Keratinocyte (primary cell): ENCODE measurements around the gene PALMD. TPM values are rescaled to one million over a fixed set of nuclear protein-coding genes. Genes with fewer than 3 reads are reported as not detected.

ENCODE experiments used
- DNase-seq: peaks from one replicate; pipeline ENCODE4 v3.0.0-alpha.2; 2011; ENCODE audit warnings: low read depth, missing footprints, low spot score
- FAIRE-seq: peaks from 2 replicates; lab custom pipeline; 2011; peaks lifted over from hg19 to GRCh38; lab: Jason Lieb, UNC
- H2AFZ ChIP-seq: 2 replicates; pipeline ENCODE4 v1.6.0; 2012; ENCODE audit warnings: low read length, control low read depth, inconsistent platforms; ENCODE audit not compliant: control insufficient read depth
- H3K27ac ChIP-seq: 2 replicates; pipeline ENCODE4 v1.5.1; 2011; ENCODE audit warnings: low read length; ENCODE audit not compliant: control insufficient read depth, insufficient read depth
- H3K27me3 ChIP-seq: 3 replicates; pipeline ENCODE4 v1.6.0; 2011; ENCODE audit warnings: low read length; ENCODE audit not compliant: control insufficient read depth, insufficient read depth; ENCODE audit errors: extremely low read depth
- H3K36me3 ChIP-seq, 2 experiments: 2 replicates in 1 of 2; 3 replicates in 1 of 2; pipeline ENCODE4 v1.5.1; 2011; ENCODE audit warnings: low read length in 2 of 2, mild to moderate bottlenecking in 1 of 2; ENCODE audit not compliant: control insufficient read depth in 2 of 2, insufficient read depth in 2 of 2; ENCODE audit errors: extremely low read depth in 1 of 2
- H3K4me1 ChIP-seq: 3 replicates; pipeline ENCODE4 v1.5.1; 2011; ENCODE audit warnings: low read length; ENCODE audit not compliant: control insufficient read depth, insufficient read depth; ENCODE audit errors: extremely low read depth
- H3K4me2 ChIP-seq: 3 replicates; pipeline ENCODE4 v1.6.0; 2011; ENCODE audit warnings: low read depth, low read length; ENCODE audit not compliant: control insufficient read depth, insufficient read depth; ENCODE audit errors: extremely low read depth
- H3K4me3 ChIP-seq, 3 experiments: fragments of 200-600 bp in 1 of 3; sonication (generic) in 1 of 3; 2 replicates in 2 of 3; 3 replicates in 1 of 3; pipeline ENCODE4 v1.5.1; 2011 to 2016; ENCODE audit warnings: low read length in 3 of 3, mild to moderate bottlenecking in 3 of 3, control low read depth in 2 of 3, inconsistent platforms in 1 of 3, low read depth in 1 of 3, mixed read lengths in 1 of 3, mixed run types in 1 of 3, moderate library complexity in 1 of 3; ENCODE audit not compliant: control insufficient read depth in 2 of 3, insufficient read depth in 2 of 3; ENCODE audit errors: extremely low read depth in 1 of 3
- H3K79me2 ChIP-seq: 2 replicates; pipeline ENCODE4 v1.6.0; 2012; ENCODE audit warnings: low read length; ENCODE audit not compliant: control insufficient read depth, insufficient read depth
- H3K9ac ChIP-seq: 3 replicates; pipeline ENCODE4 v1.6.0; 2011; ENCODE audit warnings: low read length; ENCODE audit not compliant: control insufficient read depth, insufficient read depth; ENCODE audit errors: extremely low read depth
- H3K9me1 ChIP-seq: 3 replicates; pipeline ENCODE4 v1.6.0; 2011; ENCODE audit warnings: low read length; ENCODE audit not compliant: control insufficient read depth, insufficient read depth; ENCODE audit errors: extremely low read depth
- H3K9me3 ChIP-seq: 2 replicates; pipeline ENCODE4 v1.5.1; 2012; ENCODE audit warnings: low read depth, low read length; ENCODE audit not compliant: control insufficient read depth
- H4K20me1 ChIP-seq: 3 replicates; pipeline ENCODE4 v1.6.0; 2011; ENCODE audit warnings: low read length; ENCODE audit not compliant: control insufficient read depth, insufficient read depth; ENCODE audit errors: extremely low read depth
- EZH2 ChIP-seq: IDR thresholded peaks from one replicate; pipeline ENCODE4 v1.6.1; 2012; ENCODE audit warnings: inconsistent platforms, mild to moderate bottlenecking, low read length, moderate library complexity
- dilution Hi-C: fragments of 300-500 bp; cut with MboI; formaldehyde crosslinking; loops from one replicate; pipeline ENCODE4 v1.7.0; 2020; ENCODE audit warnings: low sequenced_read_pairs; ENCODE audit not compliant: extremely low pct_ligation_motif_present
- polyA plus RNA-seq, 5 experiments: library from polyadenylated mRNA; depleted of rRNA in 3 of 5; stranded (reverse) in 3 of 5; stranded (forward) in 1 of 5; unstranded in 1 of 5; fragments of >200 nt; gene quantifications; 1 replicate in 1 of 5; 2 replicates in 3 of 5; 3 replicates in 1 of 5; pipeline versions ENCODE4 v1.2.1 to v1.2.3, GENCODE V29; 2011 to 2012; ENCODE audit warnings: missing spikeins in 2 of 5, low read depth in 1 of 5, low replicate concordance in 1 of 5
- TF ChIP-seq, protein P1 (sequence below), 3 experiments: IDR thresholded peaks in 1 of 3; conservative IDR thresholded peaks in 1 of 3; optimal IDR thresholded peaks in 1 of 3; 2 replicates in 2 of 3; 3 replicates in 1 of 3; pipeline versions ENCODE3 to v1.5.1; 2011; ENCODE audit warnings: low read length in 3 of 3, mild to moderate bottlenecking in 3 of 3, moderate library complexity in 2 of 3, control low read depth in 1 of 3, inconsistent platforms in 1 of 3; ENCODE audit not compliant: insufficient read depth in 2 of 3; ENCODE audit errors: extremely low read depth in 1 of 3

The PALMD gene
- polyA plus RNA-seq, 1 donor (not counting 4 experiments of a cell fraction or from before 2014, with no cell fraction given): 6.8 TPM

DNA sequence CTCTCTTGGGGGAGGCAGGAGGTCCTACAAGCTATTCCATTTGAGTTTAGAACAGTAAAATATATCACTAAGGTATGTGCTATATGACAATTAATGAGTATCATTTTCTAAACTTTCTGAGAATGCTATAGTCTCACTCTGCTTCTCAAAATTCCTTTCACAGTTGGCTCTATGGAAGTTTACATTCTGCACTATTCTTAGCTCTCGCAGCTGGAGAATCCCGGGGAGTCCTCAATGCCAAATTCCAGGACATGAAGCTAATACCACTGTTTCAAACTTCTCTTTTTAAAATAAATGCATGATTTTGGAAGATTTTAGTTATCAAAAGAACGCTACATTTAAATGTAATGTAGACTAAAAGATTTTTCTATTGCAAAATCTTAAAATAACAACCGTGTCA, 22.4 kb upstream of the PALMD start:
- dilution Hi-C loops: no loop called here
- no peak overlapping the region for H3K4me2 ChIP-seq
- no peak overlapping the region for H2AFZ ChIP-seq
- H3K9ac ChIP-seq: no peak overlapping the region
- TF ChIP-seq, protein P1, sequence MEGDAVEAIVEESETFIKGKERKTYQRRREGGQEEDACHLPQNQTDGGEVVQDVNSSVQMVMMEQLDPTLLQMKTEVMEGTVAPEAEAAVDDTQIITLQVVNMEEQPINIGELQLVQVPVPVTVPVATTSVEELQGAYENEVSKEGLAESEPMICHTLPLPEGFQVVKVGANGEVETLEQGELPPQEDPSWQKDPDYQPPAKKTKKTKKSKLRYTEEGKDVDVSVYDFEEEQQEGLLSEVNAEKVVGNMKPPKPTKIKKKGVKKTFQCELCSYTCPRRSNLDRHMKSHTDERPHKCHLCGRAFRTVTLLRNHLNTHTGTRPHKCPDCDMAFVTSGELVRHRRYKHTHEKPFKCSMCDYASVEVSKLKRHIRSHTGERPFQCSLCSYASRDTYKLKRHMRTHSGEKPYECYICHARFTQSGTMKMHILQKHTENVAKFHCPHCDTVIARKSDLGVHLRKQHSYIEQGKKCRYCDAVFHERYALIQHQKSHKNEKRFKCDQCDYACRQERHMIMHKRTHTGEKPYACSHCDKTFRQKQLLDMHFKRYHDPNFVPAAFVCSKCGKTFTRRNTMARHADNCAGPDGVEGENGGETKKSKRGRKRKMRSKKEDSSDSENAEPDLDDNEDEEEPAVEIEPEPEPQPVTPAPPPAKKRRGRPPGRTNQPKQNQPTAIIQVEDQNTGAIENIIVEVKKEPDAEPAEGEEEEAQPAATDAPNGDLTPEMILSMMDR (optimal IDR thresholded peaks at IDR 0.05 in 1 of 3, IDR thresholded peaks at IDR 0.05 in 1 of 3, conservative IDR thresholded peaks at IDR 0.05 in 1 of 3; ENCODE audit: extremely low read depth in 1 of 3, insufficient read depth in 2 of 3, low read length in 3 of 3): no peak
- TF ChIP-seq EZH2: no peak
- H3K79me2 ChIP-seq: no peaks in the 10 kb centered on the region
- no peaks in the 10 kb centered on the region for H3K9me1 ChIP-seq
- H3K27me3 ChIP-seq: no peaks in the 10 kb centered on the region
- FAIRE-seq: no peak
- H3K27ac ChIP-seq: no peak overlapping the region
- H3K36me3 ChIP-seq: no peaks in the 10 kb centered on the region
- no peak for DNase-seq
- no peak overlapping the region for H3K4me3 ChIP-seq
- no peaks in the 10 kb centered on the region for H3K9me3 ChIP-seq
- H4K20me1 ChIP-seq: no peaks in the 10 kb centered on the region
- H3K4me1 ChIP-seq: peaks cover 8% of the 10 kb centered on the region

DNA sequence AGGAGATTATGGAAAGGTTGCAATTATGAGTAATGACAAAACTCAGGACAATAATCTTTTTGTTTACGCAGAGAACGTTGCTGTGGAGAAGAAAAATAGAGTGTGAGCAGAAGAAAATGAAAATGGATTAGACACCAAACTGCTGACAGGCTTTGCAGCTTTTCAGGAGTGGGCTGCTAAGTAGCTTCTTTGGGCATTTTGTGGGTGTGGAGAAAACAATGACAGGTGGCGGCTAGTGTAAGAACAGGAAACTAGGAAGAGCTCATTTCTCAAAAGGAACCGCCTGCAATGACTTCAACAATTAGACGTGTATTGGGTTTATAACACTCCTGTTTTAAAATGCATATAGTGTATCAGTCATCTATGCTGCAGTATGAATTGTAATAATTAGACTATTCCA, 18.3 kb upstream of the PALMD start:
- no peak for FAIRE-seq

More for the DNA sequence above, 18.3 kb upstream of the PALMD start:
- dilution Hi-C loops: no loop called here
- no peaks in the 10 kb centered on the region for H4K20me1 ChIP-seq
- no peak overlapping the region for H3K4me2 ChIP-seq
- no peaks in the 10 kb centered on the region for H3K9me1 ChIP-seq
- no peak for DNase-seq
- no peak overlapping the region for H3K9ac ChIP-seq
- no peaks in the 10 kb centered on the region for H3K4me1 ChIP-seq
- H3K36me3 ChIP-seq: no peaks in the 10 kb centered on the region
- H2AFZ ChIP-seq: no peak overlapping the region
- no peaks in the 10 kb centered on the region for H3K79me2 ChIP-seq
- no peak overlapping the region for H3K27ac ChIP-seq
- no peak for TF ChIP-seq EZH2
- TF ChIP-seq, protein P1 (optimal IDR thresholded peaks at IDR 0.05 in 1 of 3, IDR thresholded peaks at IDR 0.05 in 1 of 3, conservative IDR thresholded peaks at IDR 0.05 in 1 of 3; ENCODE audit: extremely low read depth in 1 of 3, insufficient read depth in 2 of 3, low read length in 3 of 3): no peak
- no peak overlapping the region for H3K4me3 ChIP-seq
- H3K9me3 ChIP-seq: no peaks in the 10 kb centered on the region
- no peaks in the 10 kb centered on the region for H3K27me3 ChIP-seq
